Ecto neural progenitor cell (in vitro differentiated cells): ENCODE measurements around the gene PARVA.

Experiments used
- DNase-seq: peaks from one replicate; pipeline ENCODE4 v3.0.0-alpha.2; 2018; ENCODE audit warnings: low spot score

Gene PARVA

DNA sequence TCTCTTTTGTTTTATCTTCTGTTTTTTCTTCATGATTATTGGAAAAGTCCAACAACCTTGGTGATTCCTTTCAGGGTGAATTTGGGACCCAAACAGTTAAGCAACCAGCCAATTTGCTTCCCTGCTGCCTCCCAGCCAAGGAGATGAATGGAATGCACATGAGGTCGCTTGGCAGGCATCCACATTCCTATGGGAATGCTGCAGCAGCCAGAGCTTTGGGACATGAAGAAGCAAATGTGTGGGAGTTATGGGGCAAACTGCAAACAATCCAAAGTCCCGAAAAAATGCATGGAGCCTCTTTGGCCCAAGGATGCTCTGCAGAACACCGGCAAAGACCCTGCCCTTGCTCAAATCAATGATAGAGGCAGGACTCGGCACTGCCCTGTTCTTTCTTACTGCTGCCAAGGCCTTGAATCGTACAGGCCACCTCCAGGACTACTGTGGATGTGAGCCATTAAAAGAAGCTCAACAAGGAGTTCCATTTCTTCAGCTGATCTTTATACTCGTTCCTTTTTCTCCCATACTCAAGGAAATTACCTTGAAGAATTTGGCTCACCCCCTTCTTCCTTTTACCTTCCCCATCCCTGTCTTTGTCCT is 179.5 kb downstream of the PARVA start:
- DNase-seq, result no peak

DNA sequence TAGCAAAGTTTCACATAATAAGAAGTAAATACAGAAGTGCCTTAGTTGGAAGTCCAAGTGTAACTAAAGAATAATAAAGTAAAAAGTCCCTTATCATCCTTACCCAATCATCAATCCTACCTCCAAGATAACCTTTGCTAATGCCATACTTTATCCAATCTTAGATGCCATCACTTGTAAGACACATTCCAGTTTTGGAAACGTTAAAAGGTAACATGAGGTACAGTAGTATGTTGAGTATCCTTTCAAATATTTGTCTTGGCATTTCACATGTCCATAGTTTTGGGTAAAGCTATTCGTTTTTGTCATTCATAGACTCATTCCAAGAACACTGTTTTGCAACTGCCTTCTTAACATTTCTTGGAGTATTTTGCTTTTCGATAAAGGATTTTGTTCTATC is 181.6 kb downstream of the PARVA start:
- DNase-seq, result no peak

- DNase-seq, result no peak
Observed at GRCh38 chr11:12560362-12560761, 183.0 kb downstream of the PARVA start.

- DNase-seq, result no peak
Observed at GRCh38 chr11:12560861-12561260, 183.5 kb downstream of the PARVA start.

DNA sequence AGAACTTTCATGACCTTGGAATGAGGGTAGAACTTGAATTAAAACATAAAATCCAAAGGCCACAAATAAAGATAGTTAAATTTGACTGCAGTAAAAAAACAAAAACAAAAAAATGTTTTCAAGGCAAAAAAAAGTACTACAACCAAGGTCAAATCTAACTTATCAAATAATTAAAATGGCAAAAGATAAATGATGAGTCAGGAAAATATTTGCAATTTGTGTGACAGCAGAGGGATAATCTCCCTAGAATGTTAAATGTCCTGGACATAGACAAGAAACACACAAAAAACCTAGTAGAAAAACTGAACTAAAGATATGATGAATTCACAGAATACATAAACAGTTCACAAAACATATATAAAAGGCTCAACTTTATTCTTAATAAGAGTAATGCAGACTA is 186.6 kb downstream of the PARVA start:
- DNase-seq, result no peak

- no peak for DNase-seq
Observed at GRCh38 chr11:12565406-12565805, 188.0 kb downstream of the PARVA start.

GRCh38 chr11:12567746-12568460 is 190.5 kb downstream of the PARVA start:
- DNase-seq, result no peak

GRCh38 chr11:12569499-12570425 is 192.4 kb downstream of the PARVA start:
- no peak for DNase-seq

DNA sequence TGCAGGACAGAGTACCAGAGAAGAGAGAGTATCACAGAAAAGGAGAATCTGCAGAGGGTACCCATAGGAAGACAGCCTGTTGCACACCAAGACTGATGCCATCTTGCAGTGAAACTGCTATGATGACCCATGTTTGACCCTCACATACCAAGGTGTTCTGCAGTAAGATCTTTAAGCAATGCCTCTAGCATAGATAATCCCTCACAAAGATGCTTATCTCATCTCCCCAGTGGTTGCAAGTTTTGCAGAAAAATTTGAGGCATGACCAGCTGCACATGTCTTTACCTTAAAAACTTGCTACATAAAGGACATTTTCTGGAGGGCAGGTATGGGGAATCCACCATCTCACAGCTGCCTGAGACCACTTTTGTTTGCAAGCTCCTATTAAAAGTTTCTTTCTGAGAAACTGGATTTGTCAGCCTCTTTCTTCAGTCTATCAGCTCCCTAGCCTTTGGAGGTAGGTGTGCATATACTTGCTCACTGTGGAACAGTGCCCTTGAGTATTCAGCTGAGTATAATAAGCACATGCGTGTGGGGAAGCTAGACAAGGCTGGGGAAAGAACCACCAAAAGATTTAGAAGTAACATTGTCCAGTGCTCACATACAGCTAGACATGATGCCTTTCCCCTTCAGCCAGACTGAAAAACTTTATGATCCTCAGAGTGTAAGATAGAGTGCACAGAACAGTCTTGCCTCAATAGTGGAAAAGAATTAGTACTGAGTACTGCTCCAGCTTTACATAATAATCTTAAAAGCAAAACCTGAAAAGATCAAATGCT is 196.5 kb downstream of the PARVA start:
- DNase-seq, result no peak

- DNase-seq, result no peak
Observed at GRCh38 chr11:12577725-12578644, 200.6 kb downstream of the PARVA start.

- no peak for DNase-seq
Observed at GRCh38 chr11:12581416-12581815, 204.0 kb downstream of the PARVA start.

DNA sequence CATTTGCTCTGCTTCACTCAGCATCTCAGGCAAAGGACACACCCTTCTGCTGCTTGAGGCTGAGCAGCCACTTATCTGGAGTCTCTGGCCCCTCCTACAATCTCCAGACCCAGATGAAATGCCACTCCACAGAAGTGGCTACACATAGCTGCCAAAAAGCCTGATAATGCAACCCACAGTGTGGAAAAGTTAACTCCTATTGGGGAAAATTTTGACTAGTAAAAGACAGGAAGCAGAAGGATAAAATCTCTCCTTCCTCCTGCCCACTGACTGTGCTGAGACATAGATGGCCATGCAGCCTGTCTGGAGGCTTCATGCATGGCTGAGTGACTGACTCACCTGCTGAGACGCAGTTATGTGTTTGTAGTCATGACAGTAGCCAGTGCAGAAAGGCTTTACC is 204.6 kb downstream of the PARVA start:
- DNase-seq, result no peak
